Lower leg skin (tissue), 3 donors: ENCODE data around the gene C21orf91.

Experiments used
- POLR2A ChIP-seq, 2 donors: fragments of 450-650 bp; IDR thresholded peaks; one replicate each; pipeline ENCODE4 v1.6.1; 2016 to 2017; ENCODE audit warnings: antibody characterized with exemption in 2 of 2, mild to moderate bottlenecking in 1 of 2, moderate library complexity in 1 of 2
- TF ChIP-seq, protein P1 (sequence below), 3 donors: fragments of 450-650 bp; IDR thresholded peaks; one replicate each; pipeline ENCODE4 v1.5.1; 2016; ENCODE audit warnings: antibody characterized with exemption in 3 of 3, mild to moderate bottlenecking in 3 of 3, moderate library complexity in 2 of 3

DNA sequence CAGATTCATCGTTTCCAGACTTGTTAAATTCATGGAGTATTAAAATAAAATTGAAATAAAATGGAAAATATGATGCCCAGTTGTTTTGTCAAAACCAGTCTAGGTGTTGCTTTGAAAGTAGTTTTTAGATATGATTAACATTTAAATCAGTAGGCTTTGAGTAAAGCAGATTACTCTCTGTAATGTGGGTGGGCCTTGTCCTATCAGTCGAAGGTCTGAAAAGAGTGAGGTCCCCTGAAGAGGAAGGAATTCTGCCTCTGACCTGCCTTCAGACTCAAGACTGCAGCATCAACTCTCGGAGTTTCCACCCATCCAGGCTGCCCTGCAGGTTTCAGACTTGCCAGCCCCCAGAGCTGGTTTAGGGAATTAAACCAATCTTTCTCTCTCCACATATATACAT lies 36.2 kb downstream of the C21orf91 start:
- TF ChIP-seq, protein P1, sequence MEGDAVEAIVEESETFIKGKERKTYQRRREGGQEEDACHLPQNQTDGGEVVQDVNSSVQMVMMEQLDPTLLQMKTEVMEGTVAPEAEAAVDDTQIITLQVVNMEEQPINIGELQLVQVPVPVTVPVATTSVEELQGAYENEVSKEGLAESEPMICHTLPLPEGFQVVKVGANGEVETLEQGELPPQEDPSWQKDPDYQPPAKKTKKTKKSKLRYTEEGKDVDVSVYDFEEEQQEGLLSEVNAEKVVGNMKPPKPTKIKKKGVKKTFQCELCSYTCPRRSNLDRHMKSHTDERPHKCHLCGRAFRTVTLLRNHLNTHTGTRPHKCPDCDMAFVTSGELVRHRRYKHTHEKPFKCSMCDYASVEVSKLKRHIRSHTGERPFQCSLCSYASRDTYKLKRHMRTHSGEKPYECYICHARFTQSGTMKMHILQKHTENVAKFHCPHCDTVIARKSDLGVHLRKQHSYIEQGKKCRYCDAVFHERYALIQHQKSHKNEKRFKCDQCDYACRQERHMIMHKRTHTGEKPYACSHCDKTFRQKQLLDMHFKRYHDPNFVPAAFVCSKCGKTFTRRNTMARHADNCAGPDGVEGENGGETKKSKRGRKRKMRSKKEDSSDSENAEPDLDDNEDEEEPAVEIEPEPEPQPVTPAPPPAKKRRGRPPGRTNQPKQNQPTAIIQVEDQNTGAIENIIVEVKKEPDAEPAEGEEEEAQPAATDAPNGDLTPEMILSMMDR (IDR thresholded peaks at IDR 0.05), result no peak
- no peak for TF ChIP-seq POLR2A (IDR thresholded peaks at IDR 0.05)
